ENCODE results near the gene KMT5C.
"Not testable (repeated sequence)": the region's sequence is repeated elsewhere in the genome, so short reads cannot be mapped to it uniquely, and the experiment has no call there.

Gene KMT5C

DNA sequence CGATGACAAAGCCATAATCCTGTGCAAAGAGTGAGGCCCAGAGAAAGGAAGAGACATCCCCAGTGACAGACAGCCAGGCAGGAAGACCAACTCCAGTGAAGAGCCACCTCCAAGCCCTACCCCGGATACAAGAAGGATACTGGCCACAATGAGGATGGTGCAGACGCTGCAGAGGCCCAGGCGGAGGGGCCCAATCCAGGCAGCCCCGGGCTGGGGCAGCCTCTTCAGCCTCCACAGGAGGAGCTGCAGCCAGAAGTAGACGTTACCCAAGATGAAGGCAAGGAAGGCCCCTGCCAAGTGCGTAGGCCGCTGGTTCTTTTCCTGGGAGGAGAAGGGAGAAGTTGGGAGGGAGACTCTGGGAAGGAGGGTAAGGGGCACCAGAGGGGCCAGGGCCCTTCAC lies 23.0 kb upstream of the KMT5C start:
- DNase-seq (ENCODE audit: low read depth) = no peak
- TF ChIP-seq, protein P1, sequence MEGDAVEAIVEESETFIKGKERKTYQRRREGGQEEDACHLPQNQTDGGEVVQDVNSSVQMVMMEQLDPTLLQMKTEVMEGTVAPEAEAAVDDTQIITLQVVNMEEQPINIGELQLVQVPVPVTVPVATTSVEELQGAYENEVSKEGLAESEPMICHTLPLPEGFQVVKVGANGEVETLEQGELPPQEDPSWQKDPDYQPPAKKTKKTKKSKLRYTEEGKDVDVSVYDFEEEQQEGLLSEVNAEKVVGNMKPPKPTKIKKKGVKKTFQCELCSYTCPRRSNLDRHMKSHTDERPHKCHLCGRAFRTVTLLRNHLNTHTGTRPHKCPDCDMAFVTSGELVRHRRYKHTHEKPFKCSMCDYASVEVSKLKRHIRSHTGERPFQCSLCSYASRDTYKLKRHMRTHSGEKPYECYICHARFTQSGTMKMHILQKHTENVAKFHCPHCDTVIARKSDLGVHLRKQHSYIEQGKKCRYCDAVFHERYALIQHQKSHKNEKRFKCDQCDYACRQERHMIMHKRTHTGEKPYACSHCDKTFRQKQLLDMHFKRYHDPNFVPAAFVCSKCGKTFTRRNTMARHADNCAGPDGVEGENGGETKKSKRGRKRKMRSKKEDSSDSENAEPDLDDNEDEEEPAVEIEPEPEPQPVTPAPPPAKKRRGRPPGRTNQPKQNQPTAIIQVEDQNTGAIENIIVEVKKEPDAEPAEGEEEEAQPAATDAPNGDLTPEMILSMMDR (conservative IDR thresholded peaks at IDR 0.05; ENCODE audit: low read depth, low read length) = no peak
- no peak overlapping the region for H3K4me3 ChIP-seq (ENCODE audit: low read length)

DNA sequence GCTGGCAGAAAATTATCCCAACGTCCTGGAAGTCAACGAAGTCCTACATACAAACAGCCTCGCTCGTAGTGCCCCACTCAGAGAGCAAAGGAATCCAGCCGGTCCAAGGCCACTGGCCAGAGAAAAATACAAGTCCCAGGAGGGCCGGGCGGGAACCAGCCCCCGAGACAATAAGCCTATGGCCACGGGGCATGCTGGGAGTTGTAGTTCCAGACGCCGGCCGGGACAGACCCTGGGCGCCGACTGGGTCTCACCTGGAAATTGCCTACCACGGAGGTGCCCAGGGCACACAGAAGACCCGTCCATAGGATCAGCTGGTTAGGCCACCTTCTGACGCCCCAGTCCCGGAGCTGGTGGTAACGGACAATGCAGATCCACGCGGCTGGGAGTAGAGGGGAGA lies 19.9 kb upstream of the KMT5C start:
- TF ChIP-seq, protein P1 (conservative IDR thresholded peaks at IDR 0.05; ENCODE audit: low read depth, low read length) = no peak
- H3K4me3 ChIP-seq (ENCODE audit: low read length) = peak overlapping the region; percentile 18
- no peak for DNase-seq (ENCODE audit: low read depth)

DNA sequence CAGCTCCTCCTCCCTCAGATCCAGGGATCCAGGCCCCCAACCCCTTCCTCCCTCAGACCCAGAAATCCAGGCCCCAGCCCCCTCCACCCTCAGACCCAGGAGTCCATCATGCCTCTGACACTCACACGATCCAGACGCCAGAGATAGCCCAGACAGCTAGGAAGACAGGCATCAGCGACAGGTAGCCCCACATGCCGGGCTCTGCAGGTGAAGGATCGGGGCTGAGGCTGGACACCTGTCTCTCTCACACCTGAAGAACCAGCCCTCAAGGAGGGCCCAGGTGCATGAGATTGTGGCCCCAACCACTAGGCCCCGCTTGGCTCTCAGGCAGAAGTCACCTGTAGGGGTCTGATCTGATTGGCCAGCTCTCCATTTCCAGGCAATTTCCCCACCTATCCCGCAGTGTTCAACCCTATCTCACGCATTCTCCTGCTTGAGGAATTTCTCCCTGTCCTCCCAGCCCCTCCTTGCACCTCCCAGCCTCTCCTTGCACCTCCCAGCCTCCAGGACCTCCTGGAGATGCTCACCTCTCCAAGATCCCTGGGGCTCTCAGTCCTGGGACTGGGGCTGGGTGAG lies 18.7 kb upstream of the KMT5C start:
- no peak overlapping the region for H3K4me3 ChIP-seq (ENCODE audit: low read length)
- DNase-seq (ENCODE audit: low read depth) = no peak
- TF ChIP-seq, protein P1 (conservative IDR thresholded peaks at IDR 0.05; ENCODE audit: low read depth, low read length) = no peak

DNA sequence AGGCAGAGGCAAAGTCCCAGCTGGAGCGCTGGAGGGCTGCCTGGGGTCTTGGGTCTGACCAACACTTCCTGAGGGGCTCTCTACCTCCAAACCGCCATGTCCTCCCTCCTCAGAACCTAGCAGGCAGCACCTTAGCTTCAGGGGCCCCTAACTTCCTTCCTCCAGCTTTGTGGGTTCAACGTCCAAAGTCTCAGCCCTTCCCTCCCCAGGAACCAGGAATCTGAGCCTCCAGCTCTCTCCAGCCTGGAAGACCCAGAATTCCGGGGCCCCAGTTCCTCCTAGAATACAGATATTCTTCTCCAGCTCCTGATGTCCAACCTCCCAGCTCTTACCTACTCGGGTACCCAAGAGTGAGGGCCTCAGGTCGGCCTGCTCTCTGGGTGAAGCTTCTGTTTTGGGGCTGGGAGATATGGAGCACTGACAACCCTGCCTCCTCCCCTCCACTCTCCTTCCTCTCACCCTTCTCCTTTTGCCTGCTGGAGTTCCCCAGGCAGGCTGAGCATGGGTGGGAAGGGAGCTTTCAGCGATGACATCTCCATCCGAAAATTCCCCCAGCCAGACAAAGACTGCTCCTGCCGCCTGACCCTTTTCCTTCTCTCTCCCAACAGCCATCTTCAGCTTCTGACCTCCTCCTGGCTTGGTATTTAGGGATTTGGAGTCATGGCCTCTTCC lies 18.1 kb upstream of the KMT5C start:
- DNase-seq (ENCODE audit: low read depth) = no peak
- TF ChIP-seq, protein P1 (conservative IDR thresholded peaks at IDR 0.05; ENCODE audit: low read depth, low read length) = no peak
- H3K4me3 ChIP-seq (ENCODE audit: low read length) = no peak overlapping the region

DNA sequence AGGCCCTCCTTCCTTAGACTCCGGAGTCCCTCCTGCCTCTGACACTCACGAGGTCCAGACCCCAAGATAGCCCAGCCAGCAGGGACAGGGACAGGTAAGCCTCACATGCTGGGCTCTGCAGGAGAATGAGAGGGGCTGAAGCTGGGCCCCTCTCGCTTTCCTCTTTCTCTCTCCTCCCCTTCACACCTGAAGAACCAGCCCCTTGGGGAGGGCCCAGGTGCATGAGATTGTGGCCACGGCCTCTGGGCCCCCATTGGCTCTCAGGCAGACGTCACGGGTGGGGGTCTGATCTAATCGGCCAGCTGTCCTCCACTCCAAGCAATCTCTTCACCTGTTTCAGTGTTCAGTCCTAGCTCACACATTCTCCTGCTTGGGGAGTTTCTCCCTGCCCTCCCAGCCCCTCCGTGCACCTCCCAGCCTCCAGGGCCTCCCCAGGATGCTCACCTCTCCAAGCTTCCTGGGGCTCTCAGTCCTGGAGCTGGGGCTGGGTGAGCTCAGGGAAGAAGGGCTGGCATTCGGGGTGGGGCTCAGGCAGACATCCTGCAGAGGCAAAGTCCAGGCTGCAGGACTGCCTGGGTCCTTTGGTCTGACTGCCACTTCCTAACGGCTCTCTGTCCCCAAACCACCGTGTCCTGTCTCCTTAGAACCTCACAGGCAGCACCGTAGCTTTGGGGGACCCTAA lies 17.3 kb upstream of the KMT5C start:
- no peak for DNase-seq (ENCODE audit: low read depth)
- no peak overlapping the region for H3K4me3 ChIP-seq (ENCODE audit: low read length)
- TF ChIP-seq, protein P1 (conservative IDR thresholded peaks at IDR 0.05; ENCODE audit: low read depth, low read length) = no peak

DNA sequence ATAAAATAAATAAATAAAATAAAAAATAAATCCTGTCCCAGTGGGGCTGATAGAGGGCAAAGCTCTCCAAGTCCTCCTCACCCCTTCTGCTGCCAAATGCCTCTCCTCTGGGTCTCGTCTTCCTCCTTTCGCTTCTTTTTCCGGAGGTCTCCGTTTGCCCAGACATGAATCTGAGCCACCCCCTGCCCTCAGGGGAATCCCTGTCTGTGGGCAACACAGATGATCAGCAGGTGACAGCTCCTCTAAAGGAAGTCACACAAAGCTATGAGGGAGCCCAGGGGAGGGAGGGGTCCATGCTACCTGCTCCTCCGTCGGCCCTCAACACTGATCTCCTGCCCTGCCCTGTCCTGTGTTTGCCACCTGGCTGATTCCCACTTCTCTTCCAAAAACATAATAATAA lies 15.0 kb upstream of the KMT5C start:
- H3K4me3 ChIP-seq (ENCODE audit: low read length) = no peak overlapping the region
- DNase-seq (ENCODE audit: low read depth) = no peak
- TF ChIP-seq, protein P1 (conservative IDR thresholded peaks at IDR 0.05; ENCODE audit: low read depth, low read length) = no peak

DNA sequence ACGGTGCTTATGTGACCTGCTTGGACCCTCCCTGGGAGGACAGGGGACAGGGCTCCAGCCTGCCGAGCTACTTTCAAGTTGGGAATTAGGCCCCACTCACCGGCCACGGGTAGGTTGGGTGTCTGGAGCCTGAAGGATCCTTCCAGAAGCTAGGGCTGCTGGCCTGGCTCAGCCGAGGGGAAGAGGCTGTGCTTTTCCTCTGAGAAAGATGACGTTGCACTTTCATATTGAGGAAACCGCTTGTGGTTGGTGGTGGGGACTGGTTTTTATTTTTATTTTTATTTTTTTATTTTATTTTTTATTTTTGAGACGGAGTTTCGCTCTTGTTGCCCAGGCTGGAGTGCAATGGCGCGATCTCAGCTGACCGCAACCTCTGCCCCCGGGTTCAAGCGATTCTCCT lies 14.5 kb upstream of the KMT5C start, which contains the start of gene TMEM150B:
TSS of gene TMEM150B (minus strand) at position 170 of the 400 bp plus-strand sequence. CDS start 4,305 bp downstream, outside the sequence.
- DNase-seq (ENCODE audit: low read depth) = no peak
- H3K4me3 ChIP-seq (ENCODE audit: low read length) = no peak within 1 kb of the TSS
- TF ChIP-seq, protein P1 (conservative IDR thresholded peaks at IDR 0.05; ENCODE audit: low read depth, low read length) = no peak

DNA sequence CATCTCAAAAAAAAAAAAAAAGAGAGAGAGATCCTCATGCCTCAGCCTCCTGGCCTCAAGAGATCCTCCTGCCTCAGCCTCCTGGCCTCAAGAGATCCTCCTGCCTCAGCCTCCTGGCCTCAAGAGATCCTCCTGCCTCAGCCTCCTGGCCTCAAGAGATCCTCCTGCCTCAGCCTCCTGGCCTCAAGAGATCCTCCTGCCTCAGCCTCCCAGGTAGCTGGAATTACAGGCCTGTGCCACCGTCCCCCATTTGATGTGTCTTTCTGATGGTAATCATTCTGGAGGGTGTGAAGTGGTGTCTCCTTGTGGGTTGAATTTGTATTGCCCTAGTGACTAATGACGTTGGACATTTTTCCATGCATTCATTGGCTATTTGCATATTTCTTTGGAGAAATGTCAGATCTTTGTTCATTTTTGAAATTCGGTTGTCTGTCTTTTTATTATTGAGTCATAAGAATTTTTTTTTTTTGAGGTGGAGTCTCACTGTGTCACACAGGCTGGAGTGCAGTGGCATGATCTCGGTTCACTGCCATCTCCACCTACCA lies 10.8 kb upstream of the KMT5C start:
- not testable (repeated sequence) for H3K4me3 ChIP-seq (ENCODE audit: low read length); DNase-seq (ENCODE audit: low read depth)

DNA sequence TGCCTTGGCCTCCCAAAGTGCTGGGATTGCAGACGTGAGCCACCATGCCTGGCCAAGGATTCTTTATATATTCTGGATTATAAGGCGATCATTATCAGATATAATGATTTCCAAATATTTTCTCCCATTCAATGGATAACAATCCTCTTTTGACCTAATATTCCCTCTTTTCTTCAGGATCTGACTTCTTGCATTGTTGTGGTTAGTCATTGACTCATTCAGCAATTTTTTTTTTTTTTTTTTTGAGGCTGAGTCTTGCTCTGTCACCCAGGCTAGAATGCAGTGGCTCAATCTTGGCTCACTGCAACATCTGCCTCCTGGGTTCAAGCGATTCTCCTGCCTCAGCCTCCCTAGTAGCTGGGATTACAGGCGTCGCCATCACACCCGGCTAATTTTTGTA lies 9.9 kb upstream of the KMT5C start:
- not testable (repeated sequence) for DNase-seq (ENCODE audit: low read depth)

More for the DNA sequence above, 9.9 kb upstream of the KMT5C start:
- H3K4me3 ChIP-seq (ENCODE audit: low read length) = not testable (repeated sequence)
